ENCODE measurements around the gene TUBGCP6. TPM values are rescaled to one million over a fixed set of nuclear protein-coding genes. Genes with fewer than 3 reads are reported as not detected.

TUBGCP6 gene
- total and polyA plus RNA-seq, 11 donors = 11.6 to 28.8 (median 17.7) TPM

GRCh38 chr22:50242406-50242949, 2.3 kb downstream of the TUBGCP6 start:
- H3K9me3 ChIP-seq = no peaks in the 10 kb centered on the region
- no peaks in the 10 kb centered on the region for H3K27me3 ChIP-seq
- H3K4me1 ChIP-seq = peaks cover 13 to 51% (median 41%) of the 10 kb centered on the region in 12 donors
- DNase-seq = no peak
- H3K4me3 ChIP-seq = peak overlapping the region in 10 of 12 donors; percentile 74 to 99 (median 91)
- TF ChIP-seq POLR2A (IDR thresholded peaks at IDR 0.05) (no peak), CTCF (IDR thresholded peaks at IDR 0.05) (no peak)
- ATAC-seq = no peak
- WGBS, 4 donors = 64 to 69% (median 66%) methylated on average over 14 of the region's 14 CpGs
- peaks cover 0 to 39% (median 27%) of the 10 kb centered on the region in 9 donors for H3K36me3 ChIP-seq
- intact Hi-C loops (cut with DNase I) = loop anchor here in 5 of 10 donors (10.0 kb wide), 4 partner anchors 252 to 372 kb away; partner anchors contain the start of genes LMF2 (in 1 of the 5), NCAPH2 (in 1 of the 5) and SCO2 (in 1 of the 5)
- H3K27ac ChIP-seq = no peak overlapping the region

GRCh38 chr22:50238755-50239154, 6.1 kb downstream of the TUBGCP6 start:
- H3K9me3 ChIP-seq = no peaks in the 10 kb centered on the region
- TF ChIP-seq POLR2A (IDR thresholded peaks at IDR 0.05) (no peak), CTCF (IDR thresholded peaks at IDR 0.05) (no peak)
- no peak overlapping the region for H3K4me3 ChIP-seq
- no peaks in the 10 kb centered on the region for H3K27me3 ChIP-seq
- DNase-seq (no peak), ATAC-seq (no peak)
- no peak overlapping the region for H3K27ac ChIP-seq
- H3K4me1 ChIP-seq = peaks cover 11 to 33% (median 29%) of the 10 kb centered on the region in 12 donors
- intact Hi-C loops (cut with DNase I) = no loop called here
- 80 to 86% (median 82%) methylated on average over 9 of the region's 9 CpGs for WGBS, 4 donors
- peaks cover 0 to 38% (median 28%) of the 10 kb centered on the region in 9 donors for H3K36me3 ChIP-seq

- TF ChIP-seq CTCF (IDR thresholded peaks at IDR 0.05) (peak in 5 of 12 donors; percentile 16 to 20 (median 19)), POLR2A (IDR thresholded peaks at IDR 0.05) (no peak)
- 69 to 82% (median 76%) methylated on average over 6 to 11 of the region's 11 CpGs for WGBS, 4 donors
- Histone ChIP-seq H3K9me3 (no peaks in the 10 kb centered on the region), H3K27me3 (no peaks in the 10 kb centered on the region), H3K4me3 (no peak overlapping the region), H3K4me1 (peaks cover 0 to 15% (median 12%) of the 10 kb centered on the region in 12 donors), H3K27ac (no peak overlapping the region), H3K36me3 (peaks cover 0 to 52% (median 41%) of the 10 kb centered on the region in 9 donors)
- DNase-seq (no peak), ATAC-seq (no peak)
- intact Hi-C loops (cut with DNase I) = no loop called here
Observed at GRCh38 chr22:50236731-50237409, 8.0 kb downstream of the TUBGCP6 start.

GRCh38 chr22:50233223-50233622, 11.6 kb downstream of the TUBGCP6 start:
- DNase-seq = no peak
- TF ChIP-seq CTCF (IDR thresholded peaks at IDR 0.05) (no peak), POLR2A (IDR thresholded peaks at IDR 0.05) (no peak)

More at GRCh38 chr22:50233223-50233622, 11.6 kb downstream of the TUBGCP6 start:
- Histone ChIP-seq H3K4me1 (no peaks in the 10 kb centered on the region), H3K36me3 (peaks cover 0 to 55% (median 44%) of the 10 kb centered on the region in 9 donors), H3K27me3 (no peaks in the 10 kb centered on the region), H3K9me3 (no peaks in the 10 kb centered on the region), H3K4me3 (no peak overlapping the region), H3K27ac (no peak overlapping the region)
- no peak for ATAC-seq
- intact Hi-C loops (cut with DNase I) = no loop called here
- WGBS, 4 donors = 88 to 91% (median 89%) methylated on average over 18 of the region's 18 CpGs

All from heart left ventricle (tissue), 16 donors.